Stimulated activated CD4-positive, alpha-beta T cell treated with anti-CD3 and anti-CD28 coated beads, TNF-alpha, amount 100 ng/mL, for 48 hours (primary cell): ENCODE data around the gene PROCA1.

Experiments used
- DNase-seq, 3 donors: peaks; one replicate each; pipeline ENCODE4 v3.0.0-alpha.2; 2020; ENCODE audit warnings: low read depth in 3 of 3

PROCA1 gene

GRCh38 chr17:28711723-28712031, at the start of gene PROCA1:
Gene PROCA1, minus strand, starts transcription at chr17:28711888. Its CDS starts 228 bp downstream, at chr17:28711660.
- no peak for DNase-seq

- no peak for DNase-seq
Observed at GRCh38 chr17:28760601-28761562, 49.2 kb upstream of the PROCA1 start.

GRCh38 chr17:28759256-28759865, 47.7 kb upstream of the PROCA1 start:
- no peak for DNase-seq

GRCh38 chr17:28758411-28759121, 46.9 kb upstream of the PROCA1 start:
- no peak for DNase-seq

- no peak for DNase-seq
Observed at GRCh38 chr17:28756049-28756804, 44.5 kb upstream of the PROCA1 start.

- no peak for DNase-seq
Observed at GRCh38 chr17:28755486-28755885, 43.8 kb upstream of the PROCA1 start.

GRCh38 chr17:28751600-28752366, 40.1 kb upstream of the PROCA1 start:
- no peak for DNase-seq

GRCh38 chr17:28750178-28751047, 38.7 kb upstream of the PROCA1 start:
- DNase-seq: peak; percentile 83 to 88 (median 83)

GRCh38 chr17:28749516-28750177, 38.0 kb upstream of the PROCA1 start:
- no peak for DNase-seq

GRCh38 chr17:28748852-28749515, 37.3 kb upstream of the PROCA1 start:
- no peak for DNase-seq

GRCh38 chr17:28747801-28748750, 36.4 kb upstream of the PROCA1 start:
- DNase-seq: no peak

GRCh38 chr17:28747051-28747691, 35.5 kb upstream of the PROCA1 start:
- DNase-seq: no peak

- DNase-seq: no peak
Observed at GRCh38 chr17:28746611-28747050, 34.9 kb upstream of the PROCA1 start.

GRCh38 chr17:28745786-28746411, 34.2 kb upstream of the PROCA1 start:
- DNase-seq: no peak

- no peak for DNase-seq
Observed at GRCh38 chr17:28744972-28745785, 33.5 kb upstream of the PROCA1 start.
